ENCODE data around the gene HOXA4. TPM values are rescaled to one million over a fixed set of nuclear protein-coding genes. Genes with fewer than 3 reads are reported as not detected.

The HOXA4 gene
- total and polyA plus RNA-seq, 2 experiments from 2014 or later: not detected

DNA sequence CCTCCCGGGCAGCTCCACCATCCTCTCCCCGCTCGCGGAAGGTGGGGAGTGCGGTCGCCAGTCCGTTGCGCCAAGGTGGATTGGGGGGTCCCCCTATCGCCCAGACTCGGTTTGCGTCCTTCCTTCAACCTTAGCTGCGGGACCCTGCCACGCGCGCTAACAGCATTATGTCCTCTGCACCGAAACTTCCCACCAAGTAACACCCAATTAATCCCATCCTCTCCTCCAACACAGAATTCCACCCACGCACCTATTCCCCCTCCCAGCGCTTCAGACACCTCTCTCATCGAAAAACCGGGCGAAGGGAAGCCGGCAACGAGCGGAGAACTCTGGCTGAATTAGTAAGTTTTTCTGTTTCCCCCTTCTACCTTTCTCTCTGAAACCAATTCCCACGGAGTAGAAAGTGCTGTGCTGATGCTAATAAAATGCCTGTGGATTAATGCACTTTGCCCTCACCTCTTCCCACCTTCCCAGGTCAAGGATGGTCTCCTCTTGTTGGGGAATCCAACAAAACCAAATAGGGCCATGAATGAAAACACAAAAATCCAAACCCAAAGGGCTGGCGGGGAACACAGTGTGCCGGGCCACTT, 20.9 kb upstream of the HOXA4 start (continued):
- no peak for TF ChIP-seq ZNF331 (CRISPR knock-in tag; IDR thresholded peaks at IDR 0.05; ENCODE audit: low read depth)
- no peak for TF ChIP-seq POLR2AphosphoS5 (IDR thresholded peaks at IDR 0.05; ENCODE audit: low read depth)
- no peak for TF ChIP-seq CREB1 (CRISPR knock-in tag; IDR thresholded peaks at IDR 0.05; ENCODE audit: low read depth)
- TF ChIP-seq ETS1 (IDR thresholded peaks at IDR 0.05): no peak
- no peak for TF ChIP-seq NANOG (IDR thresholded peaks at IDR 0.05; ENCODE audit: borderline replicate concordance)

GRCh38 chr7:27150568-27151340, 20.2 kb upstream of the HOXA4 start:
- no peaks in the 10 kb centered on the region; the same call in 2 of the 3 replicates for H3K36me3 Mint-ChIP-seq (ENCODE audit: low read depth)
- Histone ChIP-seq H2AFZ (no peak overlapping the region), H3K36me3 (ENCODE audit: insufficient read depth) (no peaks in the 10 kb centered on the region), H3K4me2 (peak overlapping the region; percentile 74), H3K79me2 (replicated peaks; ENCODE audit: insufficient read depth) (no peaks in the 10 kb centered on the region), H3K4me1 (ENCODE audit: insufficient read depth) (peaks cover 24% of the 10 kb centered on the region), H3K27ac (ENCODE audit: low read depth) (no peak overlapping the region), H3K27me3 (ENCODE audit: insufficient read depth) (peaks cover 100% of the 10 kb centered on the region), H3K9me2 (ENCODE audit: insufficient read depth) (no peaks in the 10 kb centered on the region), H4K20me1 (replicated peaks; ENCODE audit: insufficient read depth) (peaks cover 54% of the 10 kb centered on the region), H3F3A (replicated peaks; ENCODE audit: low read depth) (peaks cover 43% of the 10 kb centered on the region), H3K4me3 (peak overlapping the region; percentile 43)
- H3K4me1 Mint-ChIP-seq: peaks cover 21% of the 10 kb centered on the region
- DNase-seq (ENCODE audit: low spot score): peak; percentile 85
- TF ChIP-seq, protein P1, sequence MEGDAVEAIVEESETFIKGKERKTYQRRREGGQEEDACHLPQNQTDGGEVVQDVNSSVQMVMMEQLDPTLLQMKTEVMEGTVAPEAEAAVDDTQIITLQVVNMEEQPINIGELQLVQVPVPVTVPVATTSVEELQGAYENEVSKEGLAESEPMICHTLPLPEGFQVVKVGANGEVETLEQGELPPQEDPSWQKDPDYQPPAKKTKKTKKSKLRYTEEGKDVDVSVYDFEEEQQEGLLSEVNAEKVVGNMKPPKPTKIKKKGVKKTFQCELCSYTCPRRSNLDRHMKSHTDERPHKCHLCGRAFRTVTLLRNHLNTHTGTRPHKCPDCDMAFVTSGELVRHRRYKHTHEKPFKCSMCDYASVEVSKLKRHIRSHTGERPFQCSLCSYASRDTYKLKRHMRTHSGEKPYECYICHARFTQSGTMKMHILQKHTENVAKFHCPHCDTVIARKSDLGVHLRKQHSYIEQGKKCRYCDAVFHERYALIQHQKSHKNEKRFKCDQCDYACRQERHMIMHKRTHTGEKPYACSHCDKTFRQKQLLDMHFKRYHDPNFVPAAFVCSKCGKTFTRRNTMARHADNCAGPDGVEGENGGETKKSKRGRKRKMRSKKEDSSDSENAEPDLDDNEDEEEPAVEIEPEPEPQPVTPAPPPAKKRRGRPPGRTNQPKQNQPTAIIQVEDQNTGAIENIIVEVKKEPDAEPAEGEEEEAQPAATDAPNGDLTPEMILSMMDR (conservative IDR thresholded peaks at IDR 0.05; ENCODE audit: low read depth in 2 of 2): peak; percentile 64 to 73
- TF ChIP-seq POLR2AphosphoS5 (IDR thresholded peaks at IDR 0.05; ENCODE audit: low read depth) (no peak), NANOG (IDR thresholded peaks at IDR 0.05; ENCODE audit: borderline replicate concordance) (no peak), ZNF114 (CRISPR knock-in tag; IDR thresholded peaks at IDR 0.05) (no peak), EZH2phosphoT487 (IDR thresholded peaks at IDR 0.05; ENCODE audit: unreplicated experiment) (peak; percentile 85), STAT1 (IDR thresholded peaks at IDR 0.05; ENCODE audit: unreplicated experiment) (no peak), EZH2 (IDR thresholded peaks at IDR 0.05; ENCODE audit: low read depth, unreplicated experiment) (peak; percentile 93), JUNB (IDR thresholded peaks at IDR 0.05; ENCODE audit: unreplicated experiment) (no peak), ZNF462 (CRISPR knock-in tag; IDR thresholded peaks at IDR 0.05) (no peak), ZNF331 (CRISPR knock-in tag; IDR thresholded peaks at IDR 0.05; ENCODE audit: low read depth) (no peak)
- peak; percentile 63 for ATAC-seq
- peaks cover 100% of the 10 kb centered on the region for H3K27me3 Mint-ChIP-seq (ENCODE audit: insufficient read depth, low read depth, poor library complexity)
- peaks cover 26% of the 10 kb centered on the region for H3K9me3 Mint-ChIP-seq
- peak overlapping the region; percentile 50 for H3K4me3 Mint-ChIP-seq
- no peak overlapping the region for H3K27ac Mint-ChIP-seq

All from GM23338 (cell line).